NAMALWA (cell line): ENCODE results near the gene CCDC8.
"Not testable (repeated sequence)": the region's sequence is repeated elsewhere in the genome, so short reads cannot be mapped to it uniquely, and the experiment has no call there.

Source experiments
- DNase-seq: peaks from one replicate; pipeline ENCODE4 v3.0.0-alpha.2; 2015; ENCODE audit warnings: low spot score

Gene CCDC8

DNA sequence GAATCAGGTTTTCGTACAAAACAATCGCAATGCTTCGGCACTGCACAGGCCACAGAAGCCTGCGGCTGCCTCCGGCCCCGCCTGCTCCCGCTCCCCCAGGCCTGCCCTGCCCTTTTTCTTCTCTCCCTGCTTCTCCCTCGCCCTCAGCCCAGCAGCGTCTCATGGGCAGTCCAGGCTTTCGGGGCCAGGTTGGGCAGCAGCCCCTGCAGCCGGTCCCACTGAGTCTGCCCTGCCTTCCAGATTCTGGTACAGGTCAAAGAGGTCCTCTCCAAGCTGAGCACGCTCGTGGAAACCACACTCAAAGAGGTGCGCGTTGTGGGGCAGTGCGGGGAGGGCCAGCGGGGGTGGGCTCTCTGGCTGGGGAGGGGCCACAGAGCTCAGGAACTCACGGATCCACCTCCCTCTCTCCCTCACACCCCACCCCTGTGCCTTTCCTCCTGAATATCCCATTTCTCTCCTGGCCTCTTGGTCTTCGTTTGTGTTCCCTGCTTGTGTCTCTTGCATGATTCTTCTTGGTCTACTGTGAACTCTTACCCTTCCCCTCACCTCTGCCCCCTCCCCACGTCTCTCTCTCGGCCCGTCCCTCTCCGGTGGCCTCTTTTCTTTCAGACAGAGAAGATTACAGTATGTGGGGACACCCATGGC lies 30.1 kb downstream of the CCDC8 start:
- DNase-seq = no peak

DNA sequence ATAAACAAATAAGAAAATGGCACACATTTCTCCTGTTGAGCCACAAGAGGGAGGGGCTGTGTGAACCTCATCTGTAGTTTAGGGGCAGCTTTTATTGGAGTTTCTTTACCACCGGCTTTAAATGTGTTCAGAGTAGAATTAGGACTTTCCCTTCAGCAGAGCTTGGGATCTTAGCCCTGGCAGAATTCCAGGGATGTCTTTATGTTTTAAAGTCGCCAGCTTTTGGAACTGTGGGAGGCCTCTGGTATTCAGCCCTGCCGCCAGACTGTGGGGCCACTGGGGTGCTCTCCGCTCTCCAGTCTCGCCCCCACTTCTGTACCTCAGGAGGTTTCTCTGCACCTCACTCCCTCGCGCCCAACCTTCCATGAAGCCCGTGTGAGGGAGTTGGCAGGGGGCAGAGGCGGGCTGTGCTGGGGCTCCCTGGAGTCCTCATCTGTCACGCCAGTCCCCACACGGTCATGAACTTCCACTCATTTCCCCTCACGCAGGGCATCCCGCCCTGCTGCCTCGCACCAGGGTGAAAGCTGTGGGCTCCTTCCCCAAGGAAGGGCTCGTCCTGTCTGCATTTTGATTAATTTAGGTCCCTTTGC lies 31.5 kb downstream of the CCDC8 start:
- DNase-seq = no peak

DNA sequence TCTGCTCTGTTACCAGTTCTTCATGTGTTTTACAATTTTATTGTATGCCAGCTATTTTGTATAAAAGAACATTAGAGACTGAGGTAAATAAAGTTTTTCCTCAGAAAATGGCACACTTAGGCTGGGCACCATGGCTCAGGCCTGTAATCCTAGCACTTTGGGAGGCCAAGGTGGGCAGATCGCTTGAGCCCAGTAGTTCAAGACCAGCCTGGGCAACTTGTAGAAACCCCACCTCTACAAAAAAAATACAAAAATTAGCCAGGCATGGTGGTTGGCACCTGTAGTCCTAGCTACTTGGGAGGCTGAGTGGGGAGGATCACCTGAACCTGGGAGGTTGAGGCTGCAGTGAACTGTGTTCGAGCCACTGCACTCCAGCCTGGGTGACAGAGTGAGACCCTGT lies 32.0 kb downstream of the CCDC8 start:
- no peak for DNase-seq

DNA sequence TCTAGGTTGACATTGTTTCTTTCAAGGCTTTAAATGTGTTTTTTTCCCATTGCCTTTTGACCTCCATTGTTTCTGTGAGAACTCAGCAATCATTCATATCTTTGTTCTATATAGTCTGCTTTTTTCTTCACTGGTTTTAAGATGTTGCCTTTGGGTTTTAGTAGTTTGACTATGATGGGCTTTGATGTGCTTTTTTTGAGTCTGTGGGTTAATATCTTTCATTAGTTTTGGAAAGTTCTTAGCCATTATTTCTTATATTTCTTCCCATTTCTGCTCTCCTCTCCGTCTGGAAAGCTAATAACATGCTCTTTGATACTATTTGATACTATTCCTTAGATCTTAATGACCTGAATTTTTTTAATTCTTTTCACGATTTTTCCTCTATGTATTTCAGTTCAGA lies 32.7 kb downstream of the CCDC8 start:
- no peak for DNase-seq

DNA sequence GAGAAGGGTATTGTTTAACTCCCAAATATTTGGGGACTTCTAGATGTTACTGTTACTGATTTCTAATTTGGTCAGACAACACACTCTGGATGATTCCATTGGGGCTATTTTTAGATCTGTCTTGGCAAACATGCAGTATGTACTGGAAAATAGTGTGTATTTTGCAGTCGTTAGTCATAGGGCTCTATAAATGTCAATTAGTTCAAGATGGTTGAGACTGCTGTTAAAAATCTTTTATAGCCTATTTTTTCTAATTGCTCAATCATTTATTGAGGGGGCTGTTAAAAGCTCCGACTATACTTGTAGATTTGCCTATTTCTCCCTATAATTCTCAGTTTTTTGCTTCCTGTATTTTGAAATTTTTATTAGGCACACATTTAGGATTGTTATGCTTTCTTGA lies 35.1 kb downstream of the CCDC8 start:
- DNase-seq = no peak

DNA sequence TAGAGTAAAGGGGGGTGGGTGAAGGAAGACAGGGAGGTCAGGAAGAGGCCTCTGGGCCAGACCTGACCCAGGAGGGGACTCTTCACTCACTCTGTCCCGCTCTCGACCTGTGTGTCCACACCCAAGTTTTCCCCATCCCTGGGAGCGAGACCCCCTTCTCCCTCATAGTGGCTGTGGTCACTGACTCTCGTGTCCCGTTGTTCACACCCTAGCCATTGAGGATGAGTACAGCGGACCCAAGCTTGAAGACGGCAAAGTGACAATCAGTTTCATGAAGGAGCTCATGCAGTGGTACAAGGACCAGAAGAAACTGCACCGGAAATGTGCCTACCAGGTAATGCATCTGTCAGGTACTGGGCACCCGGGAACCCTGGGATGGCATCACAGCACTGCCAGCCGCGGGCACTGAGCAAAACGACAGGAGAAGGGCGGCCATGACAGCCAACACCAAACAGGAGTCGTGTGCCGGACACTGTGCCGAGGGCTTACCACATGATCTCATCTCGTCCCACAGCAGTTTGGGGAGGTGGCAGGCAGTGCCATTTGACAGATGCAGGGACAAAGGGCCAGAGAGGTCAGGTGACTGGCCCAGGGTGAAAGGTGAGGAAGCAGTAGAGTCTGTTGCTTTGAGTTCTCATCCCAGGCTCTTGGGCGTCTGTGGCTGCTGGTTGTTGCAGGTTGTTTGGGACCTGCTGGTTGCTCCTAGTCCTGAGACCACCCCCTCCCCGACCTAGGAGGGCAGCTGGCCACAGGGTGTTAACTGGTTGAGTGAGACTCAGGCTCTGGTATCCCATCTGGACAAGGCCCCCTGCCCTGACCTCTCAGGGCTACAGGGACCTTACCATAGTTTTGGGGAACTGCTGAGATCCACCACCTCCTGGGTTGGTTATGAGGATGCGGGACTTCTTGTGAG lies 36.9 kb downstream of the CCDC8 start:
- DNase-seq = no peak

DNA sequence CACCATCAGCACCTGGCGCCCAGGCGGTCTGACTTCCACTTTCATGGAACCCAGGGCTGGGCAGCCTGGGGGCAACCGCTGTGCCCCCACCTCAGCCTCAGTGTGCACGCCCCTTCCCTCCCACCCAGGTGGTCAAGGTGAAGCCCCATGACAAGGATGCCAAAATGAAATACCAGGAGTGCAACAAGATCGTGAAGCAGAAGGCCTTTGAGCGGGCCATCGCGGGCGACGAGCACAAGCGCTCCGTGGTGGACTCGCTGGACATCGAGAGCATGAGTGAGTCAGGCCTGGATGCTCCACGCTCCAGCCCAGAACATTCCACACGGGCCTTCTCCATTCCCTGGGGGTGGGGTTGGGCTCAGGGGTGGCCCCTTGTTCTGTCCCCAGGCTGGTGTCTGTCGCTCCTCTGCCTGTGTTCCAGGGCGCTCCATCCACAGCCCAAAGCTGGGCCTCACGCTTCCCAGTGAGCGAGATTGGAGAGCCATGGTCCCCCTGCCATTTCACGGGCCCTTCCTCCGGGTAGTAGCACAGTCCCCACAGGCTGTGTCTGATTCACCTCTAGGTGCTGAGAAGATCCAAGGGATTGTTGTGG lies 37.8 kb downstream of the CCDC8 start:
- not testable (repeated sequence) for DNase-seq

DNA sequence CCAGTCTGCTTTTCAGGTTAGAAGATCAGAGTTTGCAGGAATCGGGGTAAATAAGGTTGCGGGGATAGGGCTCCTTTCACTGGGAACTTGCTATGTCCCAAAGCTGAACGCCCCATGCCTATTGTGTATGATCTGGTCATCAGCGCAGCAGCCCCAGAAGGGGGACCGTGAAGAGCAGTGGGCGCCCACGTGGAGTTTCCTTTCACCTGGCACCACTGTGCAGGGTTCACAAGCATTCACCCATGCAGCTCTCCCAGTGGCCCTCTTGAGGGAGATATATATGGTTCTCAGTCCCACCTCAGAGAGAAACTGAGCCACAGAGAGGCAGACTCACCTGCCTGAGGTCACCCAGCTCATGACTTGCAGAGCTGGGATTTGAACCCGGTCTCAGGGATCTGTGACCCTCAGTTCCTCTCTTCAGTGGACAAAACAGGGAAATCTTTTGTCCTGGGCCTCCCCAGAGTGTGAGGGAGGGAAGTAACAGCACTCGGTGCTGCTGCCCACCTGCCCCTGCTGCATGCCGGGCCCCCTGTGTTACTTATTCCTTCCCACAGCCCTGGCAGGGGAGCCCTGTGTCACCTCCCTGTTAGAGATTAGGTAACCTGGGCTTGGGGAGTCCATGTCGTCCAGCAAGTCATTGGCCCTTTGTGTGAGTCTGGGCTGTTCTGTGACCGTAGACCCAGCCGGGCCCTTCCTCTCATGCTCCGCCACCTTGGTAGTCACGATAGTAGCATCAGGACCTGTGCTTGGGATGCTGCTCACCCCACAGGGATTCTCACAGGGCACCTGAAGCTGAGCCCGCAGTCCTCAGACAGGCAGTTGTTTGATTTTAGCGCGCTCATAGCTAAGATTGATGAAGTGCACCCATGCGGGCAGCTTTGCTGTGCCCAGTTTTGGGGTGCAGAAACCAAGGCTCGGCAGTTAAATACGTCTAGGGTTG lies 38.6 kb downstream of the CCDC8 start:
- no peak for DNase-seq

DNA sequence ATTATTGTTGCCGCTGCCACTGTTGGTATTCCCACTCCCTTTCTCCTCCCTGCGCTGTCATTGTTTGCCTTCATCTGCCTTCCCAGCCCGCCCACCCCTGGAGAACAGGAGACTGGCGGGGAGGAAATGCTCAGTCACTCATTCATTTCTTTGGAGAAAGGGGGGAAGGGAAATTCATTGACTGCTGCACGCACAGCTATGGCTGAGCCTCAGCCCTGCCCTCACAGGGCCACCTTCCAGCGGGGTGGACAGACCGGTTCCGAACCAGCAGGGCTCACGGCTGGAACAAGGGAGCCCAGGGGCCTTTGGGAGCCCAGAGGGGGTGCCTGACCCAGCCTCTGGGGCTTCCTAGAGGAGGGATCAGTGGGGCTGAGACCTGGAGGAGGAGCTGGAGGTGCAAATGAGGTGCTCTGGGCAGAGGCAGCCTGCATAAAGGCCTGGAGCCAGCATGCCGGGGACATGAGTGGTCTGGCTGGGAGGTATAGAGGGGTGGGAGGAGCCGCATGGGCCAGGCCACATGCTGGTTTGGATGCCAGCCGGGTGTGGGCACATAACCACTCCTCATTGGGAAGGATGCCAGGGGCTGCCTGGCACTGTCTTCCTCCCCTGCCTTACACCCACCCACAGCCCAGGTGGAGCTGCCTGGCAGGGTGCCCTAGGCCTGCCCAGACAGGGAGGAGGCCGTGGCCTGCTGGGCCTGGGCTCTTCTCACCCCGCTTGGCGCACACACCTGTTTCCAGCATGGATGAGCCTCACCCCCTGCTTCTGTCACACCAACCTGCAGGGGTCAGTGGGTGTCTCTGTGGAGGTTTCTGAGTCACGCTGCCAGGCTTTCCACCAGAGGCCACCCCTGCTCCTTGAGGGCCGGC lies 39.6 kb downstream of the CCDC8 start:
- no peak for DNase-seq

DNA sequence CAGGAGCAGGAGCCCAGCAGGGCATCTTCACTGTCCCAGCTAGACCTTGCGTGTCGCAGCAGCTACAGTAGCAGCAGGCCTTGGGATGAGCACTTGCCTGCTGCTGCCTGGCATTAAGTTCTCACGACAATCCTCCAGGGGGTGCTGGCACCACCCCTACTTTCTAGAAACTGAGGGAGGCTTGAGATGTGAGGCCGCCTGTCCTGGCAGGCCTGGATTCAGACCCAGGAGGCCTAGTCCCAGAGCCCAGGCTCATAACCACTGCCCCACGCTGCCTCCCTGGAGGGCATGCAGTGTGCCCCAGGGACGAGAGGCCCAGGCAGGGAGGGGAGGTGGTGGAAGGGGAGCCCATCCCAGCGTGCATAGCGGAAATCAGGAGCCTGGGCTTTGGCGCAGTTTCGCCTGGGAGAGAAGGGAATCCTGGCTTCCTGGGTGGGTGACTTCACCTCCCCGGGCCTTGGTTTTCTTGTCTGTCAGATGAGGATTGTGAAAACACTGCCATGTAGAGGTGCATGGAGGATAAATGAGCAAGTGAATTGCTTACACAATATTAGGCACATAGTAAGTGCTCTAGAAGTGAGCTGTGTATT lies 40.4 kb downstream of the CCDC8 start:
- DNase-seq = no peak

DNA sequence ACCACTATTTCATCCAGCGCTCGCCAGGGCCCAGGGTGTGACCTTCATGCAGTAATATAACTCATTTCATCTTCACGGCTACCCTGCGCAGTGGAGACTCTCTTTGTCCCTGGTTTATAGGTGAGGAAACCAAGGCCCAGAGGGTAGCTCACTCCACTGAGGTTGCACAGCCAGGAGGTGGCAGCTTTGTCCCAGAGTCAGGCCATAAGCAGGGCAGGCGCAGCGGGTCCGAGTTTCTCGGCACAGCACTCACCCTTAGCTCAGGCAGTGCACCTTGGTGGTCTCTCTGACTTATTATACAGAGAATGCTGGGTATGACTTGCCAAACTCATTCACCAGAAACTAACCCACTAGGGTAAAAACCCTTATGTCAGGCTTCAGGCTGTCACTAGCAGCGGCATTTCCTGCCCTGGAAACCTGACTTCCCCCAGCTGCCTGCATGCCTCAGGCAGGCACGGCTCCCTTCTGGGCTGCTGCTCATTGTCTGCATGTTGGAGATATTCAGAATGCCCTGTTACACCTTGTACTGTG lies 41.9 kb downstream of the CCDC8 start:
- DNase-seq = no peak

DNA sequence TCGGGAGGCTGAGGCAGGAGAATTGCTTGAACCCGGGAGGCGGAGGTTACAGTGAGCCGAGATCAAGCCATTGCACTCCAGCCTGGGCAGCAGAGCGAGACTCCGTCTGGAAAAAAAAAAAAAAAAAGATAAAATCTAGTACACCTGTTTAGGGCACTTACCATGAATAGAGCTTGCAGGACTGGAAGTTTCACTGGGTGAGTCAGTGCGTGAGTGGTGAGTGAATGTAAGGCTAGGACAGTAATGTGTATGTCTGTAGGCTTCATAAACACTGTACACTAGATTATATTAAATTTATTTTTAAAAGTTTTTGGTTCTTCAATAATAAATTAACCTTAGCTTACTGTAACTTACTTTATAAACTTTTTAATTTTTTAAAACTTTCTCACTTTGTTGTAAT lies 43.5 kb downstream of the CCDC8 start:
- DNase-seq = no peak

DNA sequence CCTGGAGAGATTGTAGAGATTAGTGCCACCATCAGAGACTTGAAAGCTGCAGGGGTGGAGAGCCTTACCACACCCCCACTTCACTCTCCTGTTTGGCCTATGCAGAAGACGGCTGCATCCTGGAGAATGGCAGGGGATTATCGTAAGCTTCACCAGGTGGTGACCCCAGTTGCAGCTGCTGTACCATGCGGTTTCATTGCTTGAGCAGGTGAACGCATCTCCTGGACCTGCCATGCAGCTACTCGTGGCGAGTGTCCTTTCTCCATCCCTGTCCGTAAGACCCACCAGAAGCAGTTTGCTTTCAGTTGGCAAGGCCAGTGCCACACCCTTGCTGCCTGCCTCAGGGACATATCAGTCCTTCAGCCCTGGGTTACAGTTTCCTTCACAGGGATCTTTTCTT lies 45.2 kb downstream of the CCDC8 start:
- no peak for DNase-seq

DNA sequence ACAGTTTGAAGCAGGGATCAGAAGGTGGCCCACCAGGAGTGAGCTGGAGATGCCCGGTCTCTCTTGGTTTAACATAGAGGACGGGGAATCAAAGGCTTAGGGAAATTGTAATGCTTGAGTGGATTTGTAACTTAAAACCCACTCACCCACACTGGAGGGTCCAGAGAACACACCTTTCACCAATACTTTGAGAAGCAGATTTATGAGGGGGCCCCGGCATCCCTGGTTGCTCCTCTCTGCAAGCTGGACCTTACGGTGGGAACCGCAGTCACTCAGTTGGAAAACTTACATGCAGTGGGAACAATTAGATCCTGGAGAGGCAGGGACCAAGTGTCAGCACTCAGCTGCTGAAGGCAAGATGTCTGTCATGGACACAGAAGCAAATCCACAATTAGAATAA lies 45.9 kb downstream of the CCDC8 start:
- no peak for DNase-seq

DNA sequence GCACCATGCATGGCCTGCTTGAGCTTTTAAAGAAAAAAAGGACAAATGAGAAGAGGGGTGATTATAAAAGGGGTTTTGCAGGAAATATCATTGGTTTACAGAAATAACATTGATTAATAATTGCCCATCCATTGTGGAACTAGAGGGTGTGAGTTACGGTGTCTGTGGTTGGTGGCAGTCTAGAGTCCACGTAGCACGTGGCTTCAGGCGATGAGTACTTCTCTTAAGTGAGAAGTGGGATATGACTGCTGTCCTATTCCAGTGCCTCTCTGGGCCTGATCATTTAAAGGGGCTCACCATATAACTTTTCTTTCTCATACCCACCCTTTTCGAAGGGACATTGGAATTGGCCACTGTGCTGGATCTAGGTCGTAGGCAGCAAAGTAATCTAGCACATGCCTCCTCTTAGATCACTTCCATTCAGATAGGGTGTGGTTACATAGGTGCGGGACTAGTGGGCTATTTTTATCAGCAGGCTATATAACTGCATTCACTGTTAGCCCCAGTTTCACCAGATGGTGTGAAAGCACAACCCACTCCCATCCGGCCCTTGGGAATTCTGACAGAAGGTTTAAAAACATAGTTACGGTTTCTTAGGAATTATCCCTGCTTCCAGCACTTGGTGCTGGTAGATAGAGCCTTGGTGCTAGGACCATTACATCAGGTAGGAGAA lies 46.6 kb downstream of the CCDC8 start:
- DNase-seq = no peak

DNA sequence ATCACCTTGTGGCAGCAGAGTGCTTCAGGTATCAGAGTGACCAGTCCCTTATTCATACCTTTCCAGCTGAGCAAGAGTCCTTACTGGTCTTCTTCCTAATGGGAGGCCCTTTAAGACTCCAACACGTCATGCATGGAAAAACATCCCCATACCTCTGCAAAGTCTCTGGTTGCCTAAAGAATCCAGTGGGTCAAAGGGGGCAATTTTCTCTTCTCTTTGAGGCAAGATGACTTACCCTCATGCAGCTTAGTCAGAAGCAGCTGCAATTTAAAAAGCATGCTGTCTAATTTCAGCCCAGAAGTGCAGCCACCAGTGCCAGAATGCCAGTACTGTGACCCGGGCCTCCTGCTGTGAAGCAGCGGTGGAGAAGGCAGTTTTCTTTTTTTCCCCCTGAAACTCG lies 47.8 kb downstream of the CCDC8 start:
- DNase-seq = no peak

DNA sequence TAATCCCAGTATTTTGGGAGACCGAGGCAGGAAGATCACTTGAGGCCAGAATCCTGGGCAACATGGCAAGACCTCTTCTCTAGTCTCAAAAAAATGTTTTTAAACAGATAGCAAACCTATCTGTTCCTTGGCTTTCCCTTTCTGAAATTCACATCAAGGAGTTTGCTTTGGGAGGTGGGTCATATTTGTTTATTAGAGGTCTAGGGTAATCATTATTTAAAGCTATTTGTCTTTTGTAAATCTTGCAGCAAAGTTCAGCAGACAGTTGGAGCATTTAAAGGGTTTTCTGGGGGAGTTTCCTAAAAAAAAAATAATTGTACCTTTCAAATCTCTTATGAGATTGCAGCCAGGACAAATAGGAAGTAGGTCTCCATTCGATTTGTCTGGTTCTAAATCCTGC lies 49.0 kb downstream of the CCDC8 start:
- DNase-seq = no peak

DNA sequence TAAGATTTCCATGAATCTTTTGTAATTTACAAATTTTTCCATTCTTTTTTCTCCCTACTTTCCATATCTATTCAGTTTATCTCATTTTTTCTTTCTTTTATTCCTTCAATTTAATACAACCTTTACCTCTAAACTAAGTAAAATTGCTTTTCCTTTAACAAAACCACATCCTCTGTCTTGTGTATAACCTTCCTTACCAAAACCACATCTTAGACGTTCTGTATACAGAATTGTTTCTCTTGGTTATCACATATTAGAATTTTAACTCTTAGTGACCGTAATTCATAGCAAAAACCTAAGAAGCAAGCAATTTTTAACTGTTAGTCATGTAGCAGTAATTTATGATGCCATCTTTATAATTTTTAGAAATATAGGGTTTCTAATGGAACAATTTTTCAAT lies 51.4 kb downstream of the CCDC8 start:
- no peak for DNase-seq
